Measurements from ENCODE around the gene GOLPH3L.
"Not testable (repeated sequence)": the region's sequence is repeated elsewhere in the genome, so short reads cannot be mapped to it uniquely, and the experiment has no call there.

GOLPH3L gene

DNA sequence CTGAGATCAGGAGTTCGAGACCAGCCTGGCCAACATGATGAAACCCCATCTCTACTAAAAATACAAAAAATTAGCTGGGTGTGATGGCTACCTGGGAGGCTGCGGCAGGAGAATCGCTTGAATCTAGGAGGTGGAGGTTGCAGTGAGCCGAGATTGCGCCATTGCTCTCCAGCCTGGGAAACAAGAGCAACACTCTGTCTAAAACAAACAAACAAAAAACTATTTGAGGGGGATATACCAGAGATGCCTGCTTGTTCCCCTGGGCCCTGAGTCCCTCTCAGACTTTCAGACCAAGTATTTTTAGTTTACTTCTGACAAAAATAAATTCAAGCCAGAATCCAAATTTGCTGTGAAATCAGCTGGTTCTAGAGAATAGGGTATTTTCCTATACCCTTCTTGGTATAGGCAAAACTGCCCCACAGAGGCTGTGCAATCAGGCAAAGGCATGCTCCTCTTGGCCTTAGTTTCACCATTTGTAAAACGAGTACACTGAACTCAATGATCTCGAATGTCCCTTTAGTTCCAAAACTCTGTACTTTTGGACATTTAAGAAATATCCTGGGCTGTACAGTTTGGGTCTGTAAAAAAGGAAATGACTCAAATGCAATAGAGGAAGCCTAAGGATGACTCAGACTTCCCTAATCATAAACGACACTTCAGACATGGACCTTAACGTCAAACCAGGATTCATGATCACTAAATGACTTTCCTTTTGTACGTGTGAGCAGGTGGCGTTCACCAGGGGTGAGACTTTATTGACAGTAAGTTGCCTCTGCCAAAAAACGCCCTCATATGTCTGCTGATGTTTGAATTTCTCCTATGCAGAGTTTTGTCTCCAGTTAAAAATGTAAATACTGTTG lies 83.7 kb downstream of the GOLPH3L start:
- DNase-seq, result peak; percentile 91

DNA sequence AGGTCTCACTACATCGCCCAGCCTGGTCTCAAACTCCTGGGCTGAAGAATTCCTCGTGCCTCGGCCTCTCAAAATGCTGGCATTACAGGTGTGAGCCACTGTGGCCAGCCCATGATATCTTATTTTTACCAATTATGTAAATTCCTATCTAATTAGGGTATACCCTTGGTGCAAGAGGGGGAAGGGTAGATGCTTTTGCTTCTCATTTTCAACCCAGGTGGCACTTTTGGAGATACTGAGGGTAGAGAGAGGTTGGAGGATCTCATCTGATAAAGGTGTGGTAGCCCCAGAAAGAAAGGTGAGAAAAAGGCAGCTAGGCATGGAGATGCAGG lies 85.0 kb downstream of the GOLPH3L start:
- DNase-seq, result no peak

DNA sequence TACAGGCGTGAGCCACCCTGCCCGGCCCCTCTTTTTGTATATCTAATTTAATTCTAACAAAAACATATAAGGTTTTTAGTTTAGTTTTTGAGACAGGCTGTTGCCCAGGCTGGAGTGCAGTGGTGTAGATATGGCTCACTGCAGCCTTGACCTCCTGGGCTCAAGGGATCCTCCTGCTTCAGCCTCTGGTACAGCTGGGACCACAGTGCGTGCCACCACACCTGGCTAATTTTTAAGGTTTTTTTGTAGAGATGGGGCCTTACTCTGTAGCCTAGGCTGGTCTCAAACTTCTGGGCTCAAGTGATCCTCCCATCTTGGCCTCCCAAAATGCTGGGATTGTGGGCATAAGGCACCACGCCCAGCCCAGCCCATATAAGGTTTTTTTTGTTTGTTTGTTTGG lies 86.4 kb downstream of the GOLPH3L start:
- no peak for DNase-seq

DNA sequence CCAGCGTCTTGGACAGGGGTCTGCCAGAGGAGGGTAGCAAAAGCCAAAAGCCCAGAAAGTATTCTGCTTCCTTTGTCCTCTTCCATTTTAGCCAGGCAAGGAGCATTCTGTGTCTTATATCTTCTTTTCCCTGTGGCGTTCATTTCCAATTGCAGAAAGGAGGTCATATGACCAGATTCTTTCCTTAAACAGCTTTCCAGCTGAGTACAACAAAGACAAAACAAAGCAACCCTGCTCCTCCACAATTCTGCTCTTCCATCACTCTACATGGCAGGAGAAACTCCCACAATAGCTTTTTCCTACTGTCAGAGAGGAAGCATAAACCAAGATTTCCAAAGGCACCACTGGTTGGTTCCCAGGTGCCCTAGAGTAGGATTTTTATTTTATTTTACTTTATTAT lies 87.2 kb downstream of the GOLPH3L start:
- no peak for DNase-seq

DNA sequence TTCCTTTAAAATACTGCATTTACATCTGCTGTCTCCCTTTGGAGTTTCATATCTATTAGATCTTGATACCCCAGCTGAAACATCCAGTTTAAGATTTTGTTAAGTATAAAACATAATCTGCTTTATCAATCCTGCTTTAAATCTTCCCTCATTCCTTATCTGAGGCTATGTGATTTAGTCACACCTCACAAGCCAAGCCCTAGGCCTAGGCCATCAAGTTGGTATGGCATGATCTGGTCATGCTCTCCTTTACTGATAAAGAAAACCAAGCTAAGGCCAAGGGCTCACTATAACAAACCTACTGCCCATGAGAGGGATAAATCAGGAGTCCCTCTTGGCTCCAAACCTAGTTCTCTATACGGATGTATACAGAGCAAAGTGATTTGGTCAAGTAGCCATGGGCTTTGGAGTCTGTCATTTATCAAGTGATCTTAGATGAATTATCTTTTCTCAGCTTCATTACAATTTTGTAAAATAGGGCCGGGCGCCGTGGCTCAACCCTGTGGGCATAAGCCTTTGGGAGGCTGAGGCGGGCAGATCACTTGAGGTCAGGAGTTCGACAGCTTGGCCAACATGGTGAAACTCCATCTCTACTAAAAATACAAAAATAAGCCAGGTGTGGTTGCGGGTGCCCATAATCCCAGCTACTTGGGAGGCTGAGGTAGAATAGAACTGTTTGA lies 90.4 kb downstream of the GOLPH3L start:
- no peak for DNase-seq

DNA sequence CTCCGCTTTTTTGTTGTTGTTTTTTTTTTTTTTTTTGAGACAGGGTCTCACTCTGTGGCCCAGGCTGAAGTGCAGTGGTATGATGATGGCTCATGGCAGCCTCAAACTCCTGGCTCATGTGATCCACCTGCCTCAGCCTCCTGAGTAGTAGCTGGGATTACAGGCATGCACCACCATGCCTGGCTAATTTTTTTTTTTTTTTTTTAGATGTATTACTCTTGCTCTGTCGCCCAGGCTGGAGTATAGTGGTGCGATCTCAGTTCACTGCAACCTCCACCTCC lies 91.6 kb downstream of the GOLPH3L start:
- not testable (repeated sequence) for DNase-seq

DNA sequence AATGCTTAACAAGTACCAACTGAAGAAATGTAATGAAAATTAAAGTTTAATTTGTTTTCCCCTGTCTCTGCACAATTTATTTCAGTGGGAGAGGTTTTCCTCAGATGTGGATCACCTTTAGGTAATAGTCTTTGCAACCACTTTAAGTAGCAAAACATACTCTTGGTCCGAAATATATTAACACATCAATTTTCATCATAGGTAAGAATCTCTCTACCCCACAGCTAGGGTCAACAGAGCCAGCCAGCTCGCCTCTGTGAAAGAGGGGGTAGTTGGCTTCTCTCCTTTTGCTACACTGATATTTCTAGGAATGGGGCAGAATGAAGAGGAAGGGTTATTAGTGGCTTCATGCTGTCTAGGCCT lies 92.7 kb downstream of the GOLPH3L start:
- no peak for DNase-seq

DNA sequence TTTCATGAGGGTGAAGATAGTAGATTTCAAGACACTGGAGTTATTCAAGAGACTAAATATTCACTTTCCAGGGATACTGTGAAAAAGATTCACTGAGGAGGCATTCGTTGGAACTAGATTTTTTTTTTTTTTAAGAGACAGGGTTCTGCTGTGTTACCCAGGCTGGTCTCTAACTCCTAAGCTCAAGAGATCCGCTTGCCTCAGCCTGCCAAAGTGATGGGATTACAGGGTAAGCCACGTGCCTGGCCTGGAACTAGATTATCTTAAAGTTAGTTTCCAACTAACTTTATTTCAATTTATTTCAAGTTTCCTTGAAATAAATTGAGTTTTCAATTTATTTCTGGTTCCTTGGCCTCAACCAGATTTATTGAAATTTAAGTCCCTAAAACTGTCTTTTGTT lies 93.2 kb downstream of the GOLPH3L start:
- DNase-seq, result no peak

DNA sequence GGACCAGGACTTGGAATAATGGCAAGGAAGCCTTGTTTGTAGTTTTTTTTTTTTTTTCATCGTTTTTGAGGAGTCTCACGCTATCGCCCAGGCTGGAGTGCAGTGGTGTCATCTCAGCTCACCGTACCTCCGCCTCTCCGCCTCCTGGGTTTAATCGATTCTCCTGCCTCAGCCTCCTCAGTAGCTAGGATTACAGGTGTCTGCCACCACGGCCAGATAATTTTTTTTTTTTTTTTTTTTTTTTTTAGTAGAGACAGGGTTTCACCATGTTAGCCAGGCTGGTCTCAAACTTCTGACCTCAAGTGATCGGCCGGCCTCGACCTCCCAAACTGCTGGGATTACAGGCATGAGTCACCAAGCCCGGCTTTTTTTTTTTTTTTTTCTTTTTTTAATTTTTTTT lies 94.6 kb downstream of the GOLPH3L start:
- DNase-seq, result not testable (repeated sequence)

DNA sequence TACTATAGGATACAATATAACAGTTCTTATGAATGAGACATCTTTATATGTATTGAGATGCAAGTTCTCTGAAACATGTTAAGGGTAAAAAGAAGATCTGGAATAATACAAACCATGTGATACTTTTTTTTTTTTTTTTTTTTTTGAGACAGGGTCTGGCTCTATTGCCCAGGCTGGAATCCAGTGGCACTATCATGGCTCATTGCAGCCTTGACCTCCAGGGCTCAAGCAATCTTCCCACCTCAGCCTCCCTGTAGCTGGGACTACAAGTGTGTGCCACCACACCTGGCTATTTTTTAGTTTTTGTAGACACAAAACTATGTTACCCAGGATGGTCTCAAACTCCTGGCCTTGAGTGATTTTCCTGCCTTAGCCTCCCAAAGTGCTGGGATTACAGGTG lies 95.4 kb downstream of the GOLPH3L start:
- DNase-seq, result no peak

DNA sequence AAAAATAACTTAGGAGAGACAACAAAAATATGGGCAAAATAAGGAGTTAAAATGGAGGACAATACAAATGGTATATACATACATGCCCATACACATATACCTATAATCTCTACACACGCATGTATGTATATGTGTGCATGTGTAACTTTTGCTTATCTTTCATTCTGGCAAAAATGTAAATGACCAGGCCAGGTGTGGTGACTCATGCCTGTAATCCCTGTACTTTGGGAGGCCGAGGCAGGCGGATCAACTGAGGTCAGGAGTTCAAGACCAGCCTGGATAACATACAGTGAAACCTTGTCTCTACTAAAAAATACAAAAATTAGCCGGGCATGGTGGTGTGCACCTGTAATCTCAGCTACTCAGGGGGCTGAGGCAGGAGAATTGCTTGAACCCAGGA lies 98.6 kb downstream of the GOLPH3L start:
- DNase-seq, result not testable (repeated sequence)

DNA sequence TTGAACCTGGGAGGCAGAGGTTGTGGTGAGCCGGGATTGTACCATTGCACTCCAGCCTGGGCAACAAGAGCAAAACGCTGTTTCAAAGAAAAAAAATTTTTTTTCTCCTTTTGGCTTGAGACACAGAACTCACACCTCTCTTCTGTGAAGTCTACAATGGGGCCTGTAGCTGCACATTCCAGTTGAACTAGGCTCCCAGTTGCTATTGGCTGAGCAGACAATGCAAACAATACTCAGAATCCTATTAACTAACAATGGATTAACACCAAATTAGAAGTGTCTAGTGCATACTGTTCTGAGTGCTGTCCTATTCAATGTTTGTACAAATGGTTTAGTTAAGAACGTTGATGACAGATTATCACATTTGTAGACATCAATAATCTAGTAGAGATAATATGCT lies 100.0 kb downstream of the GOLPH3L start:
- DNase-seq, result no peak
